HG03558 (cell line): Measurements from ENCODE around the gene TAF3.

Experiments
- ATAC-seq: cut with Tn5 transposase; IDR thresholded peaks from one replicate; pipeline ENCODE4 v1.9.1; 2021; ENCODE audit warnings: moderate number of reproducible peaks; ENCODE audit not compliant: unreplicated experiment; ENCODE audit errors: extremely low read depth

The TAF3 gene

GRCh38 chr10:8041284-8041991 lies 223.1 kb downstream of the TAF3 start:
- no peak for ATAC-seq

DNA sequence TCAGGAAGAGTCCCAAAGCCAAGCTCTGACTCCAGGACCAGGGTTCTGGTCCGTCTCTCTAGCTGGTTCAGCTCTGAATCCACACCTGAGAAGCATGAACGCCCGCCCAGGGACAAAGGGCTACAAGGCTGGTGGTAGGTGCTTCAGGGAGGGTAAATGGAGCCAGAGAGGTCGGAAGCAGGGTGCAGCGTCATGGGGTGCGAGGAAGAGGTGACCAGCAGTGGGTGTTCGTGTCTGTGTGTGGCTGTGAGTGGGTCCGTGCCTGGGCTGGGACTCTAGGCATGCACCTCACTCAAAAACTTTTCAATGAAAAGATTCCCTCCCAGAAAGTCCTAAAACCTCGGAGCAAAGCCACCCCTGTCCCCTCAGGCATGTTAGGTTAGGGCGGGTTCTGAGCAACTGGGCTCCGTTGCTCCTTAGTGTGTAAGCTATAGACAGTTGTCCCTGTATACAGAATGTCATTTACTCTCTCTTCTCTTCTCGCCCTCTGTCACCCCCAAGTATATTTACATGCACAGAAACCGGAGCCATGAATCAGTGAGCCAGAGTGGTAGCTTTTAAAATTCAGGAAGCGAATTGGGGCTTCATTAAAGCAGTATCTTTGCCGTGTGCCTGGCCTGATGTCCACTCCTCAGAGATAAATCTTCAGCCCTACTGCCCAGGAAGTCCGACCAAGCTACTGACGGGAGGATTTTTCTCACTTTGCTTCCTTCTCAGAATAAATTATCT lies 223.9 kb downstream of the TAF3 start:
- no peak for ATAC-seq

- no peak for ATAC-seq
Measured at GRCh38 chr10:8042721-8043568, 224.6 kb downstream of the TAF3 start.

- no peak for ATAC-seq
Measured at GRCh38 chr10:8043569-8044306, 225.4 kb downstream of the TAF3 start.

GRCh38 chr10:8044331-8044907 lies 226.1 kb downstream of the TAF3 start:
- no peak for ATAC-seq

DNA sequence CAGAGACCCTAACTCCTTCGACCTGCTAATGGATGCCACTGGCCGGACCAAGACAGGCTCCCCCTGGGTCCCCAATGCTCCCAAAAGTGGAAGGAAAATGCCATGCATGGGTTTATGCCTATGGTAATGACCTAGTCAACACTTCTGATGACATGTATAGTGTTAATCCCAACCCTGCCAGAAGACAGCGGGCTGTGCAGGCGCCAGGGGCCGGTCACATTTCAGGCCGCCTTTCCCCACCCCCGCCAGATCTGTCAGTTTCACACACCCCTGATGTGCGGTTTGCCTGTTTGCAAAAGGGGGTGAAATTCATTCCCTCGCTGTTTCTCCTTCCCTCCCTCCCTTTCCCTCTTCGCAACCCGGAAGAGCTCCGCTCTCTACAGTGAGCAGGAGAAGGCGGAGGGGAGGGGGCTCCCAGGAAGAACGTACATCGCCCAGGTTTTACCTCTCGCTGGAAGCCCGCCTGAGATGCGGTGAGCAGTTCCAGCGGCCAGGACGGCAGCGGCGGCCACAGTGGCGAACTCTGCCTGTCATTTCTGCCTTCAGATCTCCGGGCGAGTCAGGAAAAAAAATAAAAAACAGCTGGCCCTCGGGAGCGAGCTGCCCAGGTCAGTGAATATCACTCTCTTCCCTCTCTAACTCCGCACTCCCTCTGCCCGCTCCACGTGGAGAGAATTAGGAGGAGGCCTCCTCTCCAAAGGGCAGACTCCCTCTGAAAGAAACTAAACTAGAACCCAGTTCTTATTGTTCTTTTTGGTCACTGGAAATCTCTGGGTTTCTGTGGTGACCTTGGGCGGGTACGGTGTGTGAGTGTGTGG lies 226.8 kb downstream of the TAF3 start:
- ATAC-seq = no peak

DNA sequence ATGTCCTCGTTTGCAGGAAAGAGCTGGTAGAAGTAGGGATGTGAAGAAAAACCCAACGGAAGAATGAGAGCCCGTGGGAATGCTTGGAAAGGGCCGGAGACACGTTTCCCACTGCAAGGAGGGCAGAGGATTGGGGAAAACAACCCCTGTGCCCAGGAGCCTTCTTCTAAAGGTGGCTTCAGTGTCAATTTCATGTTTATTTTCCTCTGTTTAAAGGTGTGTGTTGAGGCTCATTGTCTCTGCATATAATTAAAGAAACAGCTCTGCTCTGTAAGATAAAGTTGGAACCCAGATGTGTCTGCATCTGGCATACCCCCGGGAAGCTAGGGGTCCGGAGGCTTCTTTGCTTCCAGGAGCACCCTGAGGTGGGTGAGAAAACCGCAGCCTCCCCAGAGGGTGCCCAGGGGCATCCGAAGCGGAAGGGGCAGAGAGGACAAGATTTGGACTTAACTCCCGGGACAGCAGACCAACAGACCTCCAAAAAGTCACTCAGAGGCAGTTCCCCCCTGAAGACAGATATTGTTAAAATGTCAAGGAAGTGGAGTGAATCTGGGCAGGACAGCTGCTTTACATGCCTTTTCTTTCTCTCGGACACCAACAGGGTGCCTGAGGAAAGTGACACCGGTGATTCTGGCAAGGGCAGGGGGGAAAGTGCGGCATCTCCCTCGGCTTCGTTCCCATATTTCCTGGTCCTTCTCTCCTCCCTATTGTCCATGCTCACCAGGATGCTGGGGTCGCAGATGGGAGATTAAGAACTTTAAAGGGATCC lies 227.6 kb downstream of the TAF3 start:
- no peak for ATAC-seq

GRCh38 chr10:8047452-8048280 lies 229.4 kb downstream of the TAF3 start:
- no peak for ATAC-seq

DNA sequence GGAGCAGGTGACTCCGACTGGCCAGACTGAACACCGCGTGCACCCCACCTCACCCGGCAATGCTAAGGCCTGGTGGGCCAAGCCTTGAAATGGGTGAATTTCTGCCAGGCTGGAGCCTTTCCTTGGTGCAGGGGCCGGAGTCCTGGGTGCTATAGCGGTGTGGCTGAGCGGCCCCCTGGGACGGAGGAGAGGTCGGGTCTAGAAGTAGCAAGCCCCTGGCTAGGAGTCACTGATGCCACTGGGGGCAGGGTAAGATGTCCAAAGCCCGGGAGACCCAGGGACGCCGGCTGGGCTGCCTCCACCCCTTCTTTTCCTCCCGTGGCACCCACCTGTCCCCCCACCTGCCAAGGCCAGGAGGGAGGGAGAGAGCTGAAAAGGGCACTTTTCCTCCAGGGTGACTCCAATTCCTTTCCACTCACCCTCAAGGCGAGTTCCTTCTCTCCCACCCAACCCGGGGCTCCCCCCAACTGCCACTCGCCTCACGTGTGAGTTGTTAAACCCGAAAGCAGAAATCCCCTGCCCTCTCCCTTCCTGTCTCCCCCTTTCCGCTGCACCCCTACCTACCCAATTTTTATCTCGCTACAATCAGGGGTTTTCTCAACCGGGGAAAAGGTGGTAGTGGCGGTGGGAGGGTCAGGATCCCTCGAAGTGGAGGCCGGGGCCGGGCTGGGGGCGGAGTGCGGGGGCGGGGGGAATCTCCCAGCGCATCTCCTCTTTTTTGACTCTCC lies 230.1 kb downstream of the TAF3 start:
- ATAC-seq = no peak

DNA sequence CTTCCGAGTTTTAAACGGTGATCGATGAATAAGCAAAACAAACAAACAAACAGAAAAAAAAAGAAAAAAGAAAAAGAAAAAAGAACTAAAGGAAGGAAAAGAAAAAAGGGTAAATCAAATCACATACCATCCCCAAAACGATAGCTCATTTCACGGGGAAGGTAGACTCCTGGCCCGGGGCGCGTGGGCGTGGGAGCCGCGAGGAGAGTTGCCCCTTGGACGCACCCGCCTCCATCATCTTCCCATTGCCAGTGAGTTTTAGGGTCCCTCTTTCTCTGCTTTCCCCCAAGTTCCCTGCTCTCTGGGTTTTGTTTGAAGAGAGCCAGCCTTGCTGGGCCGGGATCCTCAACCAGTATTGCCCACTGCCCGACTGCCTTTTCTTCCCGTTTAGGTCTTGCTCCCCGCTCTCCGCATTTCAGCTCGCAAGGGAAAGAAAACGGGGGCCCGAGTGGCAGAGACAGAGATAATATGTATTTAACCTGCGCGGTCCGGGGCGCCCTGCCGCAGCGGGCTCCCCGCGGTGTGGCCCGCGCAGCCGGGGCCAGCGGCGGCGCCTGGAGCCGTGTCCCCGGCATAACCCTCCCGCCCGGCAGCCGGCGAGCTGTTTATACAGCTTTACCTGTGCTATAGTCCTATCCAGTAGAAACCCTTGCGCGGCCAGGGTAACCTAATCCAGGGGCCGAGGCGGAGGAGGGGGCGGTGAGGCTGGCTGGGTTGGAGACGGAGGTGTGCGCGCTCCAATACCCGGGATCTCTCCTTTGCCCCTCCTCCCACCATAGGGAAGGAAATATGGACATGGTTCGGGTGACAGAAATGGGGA lies 230.9 kb downstream of the TAF3 start:
- ATAC-seq = no peak

GRCh38 chr10:8049865-8050555 lies 231.7 kb downstream of the TAF3 start:
- ATAC-seq = no peak

- ATAC-seq = no peak
Measured at GRCh38 chr10:8050556-8051108, 232.3 kb downstream of the TAF3 start.

DNA sequence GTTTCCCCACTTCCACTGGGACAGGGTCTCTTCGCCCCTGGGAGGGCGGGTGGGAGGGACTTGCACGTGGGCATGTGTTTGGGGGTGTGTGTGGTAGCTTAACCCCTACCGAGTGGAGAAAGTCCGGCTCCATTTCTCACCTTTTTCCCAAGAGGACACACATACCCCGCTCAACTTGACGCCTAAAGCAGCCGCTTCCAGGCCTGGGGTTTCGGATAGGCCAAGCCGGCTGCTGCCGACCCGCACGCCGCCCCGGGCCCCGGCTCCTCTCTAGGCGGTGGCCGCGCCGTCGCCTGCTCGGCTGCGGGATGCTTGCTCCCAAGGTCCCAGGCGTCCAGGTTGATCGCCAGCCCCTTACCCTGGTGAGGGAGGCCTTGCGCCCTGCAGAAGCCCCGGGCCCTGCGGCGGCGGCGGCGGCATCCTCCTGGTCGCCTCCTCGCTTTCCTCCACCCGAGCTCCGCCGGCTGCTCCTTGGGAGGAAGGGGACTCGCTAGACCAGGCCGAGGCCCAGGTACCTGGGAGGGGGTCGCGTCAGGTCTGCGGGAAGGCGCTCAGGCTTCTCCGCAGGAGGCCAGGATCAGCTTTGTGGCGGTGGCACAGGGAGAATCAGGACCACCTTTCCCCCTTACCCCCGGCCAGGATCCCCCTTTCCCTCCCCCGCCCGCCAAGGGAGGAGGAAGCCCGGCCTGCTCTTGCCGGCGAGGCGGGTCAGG lies 233.0 kb downstream of the TAF3 start:
- ATAC-seq = no peak

DNA sequence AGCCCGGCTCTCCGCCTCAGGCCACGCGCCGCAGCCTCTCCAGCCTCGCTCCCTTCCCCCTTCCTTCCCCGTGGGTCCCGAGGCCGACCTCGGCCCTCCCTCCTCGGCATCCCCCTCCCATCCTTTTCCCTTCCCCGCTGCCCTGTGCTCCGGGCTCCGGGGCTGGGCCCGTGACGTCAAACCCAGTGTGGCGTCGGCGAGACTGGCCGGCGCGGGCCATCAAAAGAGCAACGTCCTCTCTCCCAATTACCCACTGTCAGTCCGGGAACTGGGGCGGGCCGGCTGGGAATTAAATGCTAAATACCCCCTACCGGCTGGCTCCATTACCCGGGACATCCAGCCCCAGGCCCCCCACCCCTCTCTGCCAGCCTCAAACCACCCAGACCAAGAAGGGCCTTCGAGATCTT lies 233.5 kb downstream of the TAF3 start:
- no peak for ATAC-seq
